HEK293T (cell line): ENCODE results near the gene HAX1.
"Not testable (repeated sequence)": the region's sequence is repeated elsewhere in the genome, so short reads cannot be mapped to it uniquely, and the experiment has no call there.

Experiments used
- CTCF ChIA-PET: fragments of 350-600 bp; formaldehyde crosslinking; extraction: SDS; loops from one replicate; lab custom pipeline; 2021; ENCODE audit warnings: antibody characterized with exemption, inconsistent platforms; lab: Yijun Ruan, JAX
- POLR2A ChIA-PET: fragments of 350-600 bp; formaldehyde crosslinking; extraction: SDS; loops from one replicate; lab custom pipeline; 2020; ENCODE audit warnings: antibody characterized with exemption, inconsistent platforms; lab: Yijun Ruan, JAX
- DNase-seq: peaks from one replicate; pipeline ENCODE4 v3.0.0; 2012; ENCODE audit warnings: mixed read lengths; ENCODE audit errors: extremely low spot score
- ARNT ChIP-seq: fragments of 450-650 bp; IDR thresholded peaks from 2 replicates; pipeline ENCODE4 v1.6.1; 2017; ENCODE audit warnings: mild to moderate bottlenecking
- BHLHE40 ChIP-seq: fragments of 450-650 bp; IDR thresholded peaks from 2 replicates; pipeline ENCODE4 v1.6.1; 2016; ENCODE audit warnings: mild to moderate bottlenecking, moderate library complexity, borderline replicate concordance
- CTBP1 ChIP-seq: fragments of 450-650 bp; IDR thresholded peaks from 2 replicates; pipeline ENCODE4 v1.6.1; 2016; ENCODE audit warnings: borderline replicate concordance
- ELF4 ChIP-seq: fragments of 450-650 bp; IDR thresholded peaks from 2 replicates; pipeline ENCODE4 v1.6.1; 2017; ENCODE audit warnings: antibody characterized with exemption
- FOXA1 ChIP-seq: fragments of 450-650 bp; IDR thresholded peaks from 2 replicates; pipeline ENCODE4 v1.6.1; 2016; ENCODE audit warnings: mild to moderate bottlenecking
- FOXK2 ChIP-seq: fragments of 450-650 bp; IDR thresholded peaks from 2 replicates; pipeline ENCODE4 v1.6.1; 2016; ENCODE audit warnings: mild to moderate bottlenecking
- FOXM1 ChIP-seq: fragments of 450-650 bp; IDR thresholded peaks from 2 replicates; pipeline ENCODE4 v1.6.1; 2017; ENCODE audit warnings: mild to moderate bottlenecking, borderline replicate concordance
- HDGF ChIP-seq: fragments of 450-650 bp; IDR thresholded peaks from 2 replicates; pipeline ENCODE4 v1.6.1; 2017; ENCODE audit warnings: antibody characterized with exemption, borderline replicate concordance
- L3MBTL2 ChIP-seq: fragments of 450-650 bp; conservative IDR thresholded peaks from 2 replicates; pipeline ENCODE4 v1.6.1; 2016; ENCODE audit warnings: mild to moderate bottlenecking
- LEF1 ChIP-seq: fragments of 450-650 bp; IDR thresholded peaks from 2 replicates; pipeline ENCODE4 v1.6.1; 2017; ENCODE audit warnings: mild to moderate bottlenecking, borderline replicate concordance
- NFRKB ChIP-seq: fragments of 450-650 bp; IDR thresholded peaks from 2 replicates; pipeline ENCODE4 v1.6.1; 2016; ENCODE audit warnings: mild to moderate bottlenecking, moderate library complexity
- PKNOX1 ChIP-seq: fragments of 450-650 bp; IDR thresholded peaks from 2 replicates; pipeline ENCODE4 v1.6.1; 2016
- SP1 ChIP-seq: fragments of 450-650 bp; IDR thresholded peaks from 2 replicates; pipeline ENCODE4 v1.6.1; 2017
- SUZ12 ChIP-seq: fragments of 450-650 bp; IDR thresholded peaks from 2 replicates; pipeline ENCODE4 v1.6.1; 2016; ENCODE audit warnings: mild to moderate bottlenecking
- TARDBP ChIP-seq: fragments of 450-650 bp; IDR thresholded peaks from 2 replicates; pipeline ENCODE4 v1.6.1; 2016
- ZNF384 ChIP-seq: fragments of 450-650 bp; IDR thresholded peaks from 2 replicates; pipeline ENCODE4 v1.6.1; 2016

Gene HAX1

GRCh38 chr1:154265586-154265985 is 6.8 kb upstream of the HAX1 start:
- TF ChIP-seq CTBP1: no peak
- no peak for TF ChIP-seq FOXK2
- no peak for TF ChIP-seq ELF4
- no peak for TF ChIP-seq NFRKB
- TF ChIP-seq FOXM1: no peak
- no peak for TF ChIP-seq L3MBTL2
- TF ChIP-seq HDGF: no peak
- no peak for TF ChIP-seq ZNF384
- TF ChIP-seq LEF1: no peak
- DNase-seq: no peak
- ChIA-PET POLR2A (interaction anchor here (1.1 kb wide), 1 partner anchor 482 kb away, joined by 3 read pairs; no protein-coding TSS in a partner anchor), CTCF (interaction anchor here (1.4 kb wide), 1 partner anchor 69 kb away, joined by 4 read pairs; no protein-coding TSS in a partner anchor)

- TF ChIP-seq SP1 (no peak), HDGF (no peak), NFRKB (no peak), ELF4 (no peak), BHLHE40 (no peak), LEF1 (no peak), TARDBP (no peak), CTBP1 (no peak), ZNF384 (no peak), ARNT (no peak), FOXA1 (no peak)
- no peak for DNase-seq
- ChIA-PET POLR2A (interaction anchor here (1.4 kb wide), 1 partner anchor 303 kb away, joined by 4 read pairs; the partner anchor contains the start of gene CREB3L4), CTCF (interaction anchor here (1.0 to 1.4 kb wide), 3 partner anchors 48 to 64 kb away, joined by 4 to 5 read pairs (median 4); no protein-coding TSS in a partner anchor)
Observed at GRCh38 chr1:154270833-154271232, 1.6 kb upstream of the HAX1 start.

DNA sequence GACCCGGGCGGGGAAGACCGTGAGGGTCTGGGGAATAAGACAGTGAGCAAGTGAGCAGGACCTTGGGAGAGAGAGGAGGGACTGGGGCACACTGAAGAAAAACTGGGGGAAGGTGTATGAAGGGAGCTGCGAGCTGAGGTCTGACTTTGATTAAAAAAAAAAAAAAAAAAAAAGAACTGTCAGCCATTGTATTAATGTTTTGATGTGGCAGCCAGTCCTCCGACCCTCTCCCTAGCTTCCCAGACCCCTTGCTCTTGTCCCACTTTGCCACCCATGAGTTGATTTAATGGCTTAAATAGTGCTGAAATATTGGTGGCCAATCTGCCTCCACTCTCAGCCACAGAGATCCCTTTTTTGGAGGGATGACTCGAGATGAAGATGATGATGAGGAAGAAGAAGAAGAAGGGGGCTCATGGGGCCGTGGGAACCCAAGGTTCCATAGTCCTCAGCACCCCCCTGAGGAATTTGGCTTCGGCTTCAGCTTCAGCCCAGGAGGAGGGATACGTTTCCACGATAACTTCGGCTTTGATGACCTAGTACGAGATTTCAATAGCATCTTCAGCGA is 652 bp downstream of the HAX1 start:
- CTCF ChIA-PET: interaction anchor here (0.7 to 2.5 kb wide), 4 partner anchors 53 to 81 kb away, joined by 3 to 16 read pairs (median 4); partner anchors contain the start of gene TPM3
- POLR2A ChIA-PET: interaction anchor here (0.5 to 1.7 kb wide), 5 partner anchors 8 to 78 kb away, joined by 3 to 5 read pairs (median 4); no protein-coding TSS in a partner anchor
- TF ChIP-seq BHLHE40 (no peak), SP1 (no peak), ARNT (no peak), FOXK2 (no peak), SUZ12 (no peak), CTBP1 (no peak), ZNF384 (peak; percentile 57; the same call in 1 of the 2 replicates)
- DNase-seq: no peak

DNA sequence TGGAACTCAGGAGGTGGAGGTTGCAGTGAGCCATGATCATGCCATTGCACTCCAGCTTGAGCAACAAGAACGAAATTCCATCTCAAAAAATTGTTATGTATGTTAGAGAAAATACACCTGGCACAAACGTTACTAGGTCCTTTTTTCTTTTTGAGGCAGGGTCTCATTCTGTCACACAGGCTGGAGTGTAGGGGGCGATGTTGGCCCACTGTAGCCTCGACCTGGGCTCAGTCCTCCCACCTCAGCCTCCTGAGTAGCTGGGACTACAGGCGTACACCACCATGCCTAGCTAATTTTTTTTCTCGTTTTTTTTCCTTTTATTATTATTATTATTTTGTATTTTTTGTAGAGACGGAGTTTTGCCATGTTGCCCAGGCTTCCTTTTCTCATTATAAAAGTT is 4.4 kb downstream of the HAX1 start:
- DNase-seq: no peak
- no peak for TF ChIP-seq CTBP1
- no peak for TF ChIP-seq ELF4
- TF ChIP-seq PKNOX1: no peak
- TF ChIP-seq SP1: no peak
- no peak for TF ChIP-seq HDGF
- no peak for TF ChIP-seq FOXA1
- no peak for TF ChIP-seq L3MBTL2
- TF ChIP-seq ZNF384: no peak
- TF ChIP-seq FOXK2: no peak
- no peak for TF ChIP-seq LEF1
- ChIA-PET CTCF (interaction anchor here (0.6 to 3.0 kb wide), 3 partner anchors 49 to 604 kb away, joined by 3 to 24 read pairs (median 3); no protein-coding TSS in a partner anchor), POLR2A (interaction anchor here (1.5 kb wide), 1 partner anchor 50 kb away, joined by 6 read pairs; no protein-coding TSS in a partner anchor)

- CTCF ChIA-PET, POLR2A ChIA-PET, DNase-seq: not testable (repeated sequence)
Observed at GRCh38 chr1:154287591-154287990, 15.2 kb downstream of the HAX1 start.

DNA sequence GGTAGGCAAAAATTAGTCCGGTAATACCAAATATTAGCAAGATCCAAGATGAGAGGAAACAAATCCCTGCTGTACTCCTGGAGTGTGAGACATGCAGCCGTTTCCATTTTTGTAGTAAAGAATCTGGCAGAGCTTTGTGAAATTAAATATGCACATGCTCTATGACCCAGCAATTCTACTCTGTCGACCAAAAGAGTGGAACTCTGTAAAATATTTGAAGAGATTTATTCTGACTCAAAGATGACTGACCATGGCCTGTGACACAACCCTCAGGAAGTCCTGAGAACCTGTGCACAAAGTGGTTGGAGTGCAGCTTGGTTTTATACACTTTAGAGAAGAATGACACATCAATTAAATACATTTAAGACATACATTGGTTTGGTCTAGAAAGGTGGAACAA is 16.2 kb downstream of the HAX1 start:
- ChIA-PET POLR2A (no interaction called here), CTCF (interaction anchor here (0.7 to 1.6 kb wide), 2 partner anchors 38 to 46 kb away, joined by 3 read pairs; no protein-coding TSS in a partner anchor)
- no peak for DNase-seq
- no peak for TF ChIP-seq SP1
- no peak for TF ChIP-seq FOXA1
- no peak for TF ChIP-seq HDGF
- no peak for TF ChIP-seq SUZ12
- no peak for TF ChIP-seq TARDBP
- no peak for TF ChIP-seq NFRKB
- no peak for TF ChIP-seq BHLHE40
- no peak for TF ChIP-seq LEF1

- no peak for DNase-seq
- POLR2A ChIA-PET: no interaction called here
- no peak for TF ChIP-seq FOXM1
- TF ChIP-seq ELF4: no peak
- no peak for TF ChIP-seq CTBP1
- TF ChIP-seq FOXK2: no peak
- no peak for TF ChIP-seq NFRKB
- no peak for TF ChIP-seq SP1
- no peak for TF ChIP-seq ZNF384
- CTCF ChIA-PET: no interaction called here
Observed at GRCh38 chr1:154290921-154291320, 18.5 kb downstream of the HAX1 start.
